HG02840 (cell line): ENCODE data around the gene MPP2.
"Not testable (repeated sequence)": the region's sequence is repeated elsewhere in the genome, so short reads cannot be mapped to it uniquely, and the experiment has no call there.

Experiments used
- ATAC-seq: cut with Tn5 transposase; IDR thresholded peaks from one replicate; pipeline ENCODE4 v1.9.1; 2021; ENCODE audit warnings: mild to moderate bottlenecking, moderate library complexity, moderate number of reproducible peaks; ENCODE audit not compliant: unreplicated experiment, low FRiP score

Gene MPP2

DNA sequence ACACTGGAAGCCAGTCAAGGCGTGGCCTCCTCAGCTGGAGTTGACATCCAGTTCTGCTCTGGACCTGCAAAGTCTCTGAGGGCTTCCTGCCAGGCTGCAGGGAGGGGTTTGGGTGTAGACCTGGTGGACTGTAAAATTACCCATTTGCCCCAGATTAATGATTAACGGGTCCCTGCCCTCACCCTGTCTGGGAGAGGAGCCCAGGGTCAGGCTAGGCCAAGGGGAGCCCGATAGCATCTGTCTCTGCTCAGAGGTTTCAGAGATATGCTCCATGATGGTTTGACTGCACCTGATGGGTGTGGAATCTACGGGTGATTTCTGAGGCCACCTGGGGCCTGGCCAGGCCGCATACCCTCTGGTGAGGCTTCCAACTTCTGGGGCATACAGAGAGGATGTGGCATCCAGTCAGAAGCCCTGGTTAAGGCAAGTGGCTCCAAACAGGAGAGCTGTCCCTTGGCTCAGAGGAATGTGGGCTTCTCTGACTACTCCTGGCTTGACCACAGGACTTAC is 23.8 kb upstream of the MPP2 start:
- ATAC-seq = no peak

- no peak for ATAC-seq
Observed at GRCh38 chr17:43928609-43929008, 21.3 kb upstream of the MPP2 start.

DNA sequence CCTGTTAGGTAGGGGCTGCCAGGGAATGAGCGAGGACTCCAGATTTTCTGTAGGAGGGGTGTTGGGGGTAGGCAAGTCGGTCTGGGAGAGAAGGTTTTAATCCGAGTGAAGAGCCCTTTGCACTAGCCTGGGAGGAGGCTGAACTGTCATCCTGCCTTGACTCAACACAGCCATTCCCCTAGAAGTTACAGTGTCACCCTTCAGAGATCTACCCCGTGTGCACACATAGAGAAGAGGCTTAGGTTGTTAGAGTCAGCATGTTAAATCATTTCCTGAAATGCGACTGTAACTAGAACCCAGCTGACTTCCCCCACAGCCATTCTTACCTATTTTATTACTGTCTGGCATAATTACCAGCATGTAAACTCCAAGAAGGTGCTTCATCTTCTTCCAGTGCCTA is 20.6 kb upstream of the MPP2 start:
- not testable (repeated sequence) for ATAC-seq

DNA sequence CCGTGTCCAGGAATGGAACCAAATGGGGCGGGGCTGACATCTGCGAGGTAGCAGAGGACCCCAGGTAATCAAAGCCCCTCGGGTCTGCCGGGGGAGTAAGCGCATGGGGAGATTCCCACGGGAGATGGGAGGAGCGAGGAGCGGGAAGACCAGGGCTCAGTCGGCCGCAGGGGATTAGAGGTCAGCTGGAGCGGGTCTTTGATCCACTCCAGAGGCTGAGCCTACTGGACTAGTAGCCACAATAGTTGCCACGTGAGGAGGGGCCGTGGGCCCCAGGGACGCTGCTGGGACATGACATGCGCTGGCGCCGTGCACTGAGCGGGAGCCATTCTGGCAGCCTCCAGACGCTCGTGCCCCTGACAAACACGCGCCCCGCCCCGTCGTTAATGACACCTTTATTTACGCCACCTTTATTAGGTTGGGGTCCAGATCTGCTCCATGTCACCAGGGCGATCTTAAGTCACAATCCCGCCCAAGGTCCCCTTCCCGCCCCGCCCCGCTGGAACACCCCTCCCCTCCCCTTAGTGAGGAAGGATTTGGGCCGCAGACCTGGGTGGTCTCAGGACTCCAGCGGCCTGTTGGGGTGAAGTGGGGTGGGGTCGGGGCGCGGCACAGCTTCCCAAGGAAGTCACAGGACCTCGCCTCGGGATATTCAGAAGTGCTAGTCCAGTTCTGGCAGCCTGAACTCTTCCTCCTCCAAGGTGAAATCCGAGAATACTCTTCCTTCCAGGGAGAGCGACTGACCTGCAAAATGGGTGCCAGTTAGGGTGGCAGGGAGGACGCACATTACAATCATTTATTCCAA is 19.9 kb upstream of the MPP2 start:
- no peak for ATAC-seq

- ATAC-seq = no peak
Observed at GRCh38 chr17:43924558-43924957, 17.2 kb upstream of the MPP2 start.

DNA sequence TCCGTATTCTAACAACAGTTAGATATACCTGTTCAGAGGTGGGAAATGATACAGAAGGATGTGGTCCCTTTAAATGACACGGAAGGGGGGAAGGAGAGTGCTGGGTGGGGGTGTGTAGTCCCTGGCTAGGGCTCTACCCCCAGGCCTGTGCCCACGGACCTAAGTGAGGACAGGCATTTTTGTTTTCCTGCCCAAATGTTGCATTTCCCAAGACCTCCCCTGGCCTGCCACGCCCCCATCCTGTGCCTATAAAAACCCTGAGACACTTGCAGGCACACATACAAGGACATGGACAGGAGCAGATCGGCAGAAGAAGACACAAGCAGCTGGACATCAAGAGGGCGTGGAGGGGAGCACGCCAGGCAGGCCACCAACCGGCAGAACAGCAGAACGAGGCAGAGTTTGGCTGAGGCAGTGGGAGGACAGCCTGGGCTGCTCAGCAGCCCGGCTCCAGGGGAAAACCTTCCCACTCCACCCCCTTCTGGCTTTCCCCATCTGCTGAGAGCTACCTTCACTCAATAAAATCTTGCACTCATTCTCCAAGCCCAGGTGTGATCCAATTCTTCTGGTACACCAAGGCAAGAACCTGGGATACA is 13.3 kb upstream of the MPP2 start:
- ATAC-seq = no peak

- no peak for ATAC-seq
Observed at GRCh38 chr17:43918026-43918389, 10.7 kb upstream of the MPP2 start.

- no peak for ATAC-seq
Observed at GRCh38 chr17:43917348-43918025, 10.2 kb upstream of the MPP2 start.

GRCh38 chr17:43917016-43917347 is 9.6 kb upstream of the MPP2 start:
- ATAC-seq = no peak

DNA sequence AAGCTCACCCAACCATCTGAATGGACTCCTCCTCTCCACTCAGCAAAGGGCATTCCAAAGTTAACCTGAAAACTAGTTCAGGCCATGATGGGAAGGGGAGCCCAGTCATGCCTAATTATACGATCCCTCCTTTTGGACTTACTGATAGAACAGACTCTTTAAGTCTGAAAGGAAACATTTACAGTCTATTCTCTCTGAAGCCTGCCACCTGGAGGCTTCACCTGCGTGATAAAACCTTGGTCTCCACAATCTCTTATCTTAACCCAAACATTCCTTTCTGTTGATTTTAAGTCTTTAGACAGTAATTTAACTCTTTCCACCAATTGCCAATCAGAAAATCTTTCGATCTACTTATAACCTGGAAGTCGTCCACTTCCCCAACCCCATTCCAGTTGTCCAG is 9.0 kb upstream of the MPP2 start:
- ATAC-seq = no peak

DNA sequence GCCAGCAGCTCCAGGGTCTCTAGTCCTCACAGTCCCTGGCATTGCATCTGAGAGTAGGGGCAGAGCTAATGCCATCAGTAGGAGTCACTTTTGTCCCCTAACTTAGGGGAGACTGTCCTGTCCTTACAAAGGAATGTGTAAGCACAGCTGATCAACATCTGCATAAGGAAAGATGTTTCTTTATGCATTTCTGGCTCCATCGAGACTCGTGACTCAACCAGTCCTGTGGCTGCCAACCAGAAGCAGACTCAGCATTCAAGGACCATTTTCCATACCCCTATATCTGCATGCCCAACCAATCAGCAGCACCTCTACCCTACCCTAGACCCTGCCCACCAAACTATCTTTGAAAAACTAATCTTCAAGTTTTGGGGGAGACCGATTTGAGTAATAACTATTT is 8.2 kb upstream of the MPP2 start:
- ATAC-seq = no peak

GRCh38 chr17:43914451-43914850 is 7.1 kb upstream of the MPP2 start:
- ATAC-seq = no peak

DNA sequence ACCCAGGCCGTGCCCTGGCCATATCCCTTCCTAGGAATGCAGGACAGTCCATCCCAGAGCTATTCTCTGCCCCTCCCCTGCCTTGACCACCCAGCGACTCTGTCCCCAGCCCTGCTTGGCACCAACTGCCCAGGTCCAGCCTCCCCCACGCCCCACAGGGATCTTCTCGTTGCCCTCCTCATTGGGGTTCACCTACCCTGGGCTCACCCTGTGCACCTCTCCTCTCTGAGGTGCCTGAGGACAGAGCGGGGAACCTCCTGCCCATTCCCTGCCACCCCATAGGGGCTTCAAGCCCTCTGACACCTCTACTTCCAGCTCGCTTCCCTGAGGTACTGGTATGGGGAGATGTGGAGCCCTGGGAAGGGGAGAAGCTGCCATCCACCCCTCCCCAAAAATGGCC is 6.2 kb upstream of the MPP2 start:
- no peak for ATAC-seq

- no peak for ATAC-seq
Observed at GRCh38 chr17:43912635-43913304, 5.4 kb upstream of the MPP2 start.

DNA sequence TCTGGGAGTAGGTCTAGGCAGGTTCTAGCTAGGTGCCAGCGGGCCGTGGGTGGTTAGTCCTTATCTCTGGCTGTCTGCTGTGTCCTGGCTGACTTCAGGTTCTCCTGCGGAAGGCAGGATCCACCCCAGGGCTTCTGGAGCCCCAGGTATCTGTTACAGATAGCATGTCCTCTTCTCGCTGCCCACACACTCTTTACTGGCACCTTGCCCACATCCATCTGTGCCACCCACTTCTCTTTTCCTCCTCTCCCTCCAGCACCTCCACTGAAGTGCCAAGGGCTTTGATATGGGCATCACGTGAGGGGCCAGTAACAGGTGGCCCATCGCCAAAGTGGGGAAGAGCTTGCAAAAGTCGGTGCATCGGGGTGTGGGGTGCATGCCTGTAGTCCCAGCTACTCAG is 4.6 kb upstream of the MPP2 start:
- ATAC-seq = no peak

GRCh38 chr17:43909537-43910231 is 2.3 kb upstream of the MPP2 start:
- no peak for ATAC-seq

- ATAC-seq = no peak
Observed at GRCh38 chr17:43907998-43908721, 824 bp upstream of the MPP2 start.

GRCh38 chr17:43906951-43907424 is 348 bp downstream of the MPP2 start:
- ATAC-seq = no peak

- ATAC-seq = no peak
Observed at GRCh38 chr17:43905985-43906852, 1.1 kb downstream of the MPP2 start.
